Choroid plexus epithelial cell (primary cell): Measurements from ENCODE around the gene TMEM213.
"Not testable (repeated sequence)": the region's sequence is repeated elsewhere in the genome, so short reads cannot be mapped to it uniquely, and the experiment has no call there.

Experiments
- DNase-seq: peaks from one replicate; pipeline ENCODE4 v3.0.0-alpha.2; 2010; ENCODE audit warnings: low read depth
- H3K4me3 ChIP-seq: 2 replicates; pipeline ENCODE4 v1.5.1; 2011; ENCODE audit warnings: low read depth, mild to moderate bottlenecking, control low read depth, low read length, moderate library complexity
- TF ChIP-seq, protein P1 (sequence below): conservative IDR thresholded peaks from 2 replicates; pipeline ENCODE4 v1.5.1; 2011; ENCODE audit warnings: low read depth, mild to moderate bottlenecking, control low read depth, inconsistent platforms, low read length, moderate library complexity

The TMEM213 gene

GRCh38 chr7:138798836-138799235 is 1.0 kb downstream of the TMEM213 start:
- no peak overlapping the region for H3K4me3 ChIP-seq
- no peak for DNase-seq
- TF ChIP-seq, protein P1, sequence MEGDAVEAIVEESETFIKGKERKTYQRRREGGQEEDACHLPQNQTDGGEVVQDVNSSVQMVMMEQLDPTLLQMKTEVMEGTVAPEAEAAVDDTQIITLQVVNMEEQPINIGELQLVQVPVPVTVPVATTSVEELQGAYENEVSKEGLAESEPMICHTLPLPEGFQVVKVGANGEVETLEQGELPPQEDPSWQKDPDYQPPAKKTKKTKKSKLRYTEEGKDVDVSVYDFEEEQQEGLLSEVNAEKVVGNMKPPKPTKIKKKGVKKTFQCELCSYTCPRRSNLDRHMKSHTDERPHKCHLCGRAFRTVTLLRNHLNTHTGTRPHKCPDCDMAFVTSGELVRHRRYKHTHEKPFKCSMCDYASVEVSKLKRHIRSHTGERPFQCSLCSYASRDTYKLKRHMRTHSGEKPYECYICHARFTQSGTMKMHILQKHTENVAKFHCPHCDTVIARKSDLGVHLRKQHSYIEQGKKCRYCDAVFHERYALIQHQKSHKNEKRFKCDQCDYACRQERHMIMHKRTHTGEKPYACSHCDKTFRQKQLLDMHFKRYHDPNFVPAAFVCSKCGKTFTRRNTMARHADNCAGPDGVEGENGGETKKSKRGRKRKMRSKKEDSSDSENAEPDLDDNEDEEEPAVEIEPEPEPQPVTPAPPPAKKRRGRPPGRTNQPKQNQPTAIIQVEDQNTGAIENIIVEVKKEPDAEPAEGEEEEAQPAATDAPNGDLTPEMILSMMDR = no peak

- TF ChIP-seq, protein P1 = no peak
- no peak for DNase-seq
- H3K4me3 ChIP-seq = no peak overlapping the region
Observed at GRCh38 chr7:138799336-138800000, 1.7 kb downstream of the TMEM213 start.

DNA sequence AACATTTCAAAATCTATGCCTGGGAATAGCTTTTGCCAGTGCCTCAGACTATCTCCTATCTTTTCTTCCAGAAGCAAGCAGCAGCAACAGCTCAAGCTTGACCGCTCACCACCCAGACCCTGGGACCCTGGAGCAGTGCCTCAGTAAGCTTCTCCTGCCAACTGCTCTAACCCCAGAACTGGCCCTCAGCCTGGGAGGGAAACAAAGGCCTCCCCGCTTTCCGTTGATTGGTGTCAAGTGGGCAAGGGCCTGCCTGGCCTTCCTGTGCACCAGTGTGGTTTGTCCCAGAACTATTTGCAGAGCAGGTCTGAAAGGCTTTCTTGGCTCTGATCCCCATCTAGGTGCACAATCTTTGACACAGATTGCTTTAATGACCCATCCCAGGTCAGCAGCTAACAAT is 3.5 kb downstream of the TMEM213 start:
- H3K4me3 ChIP-seq = no peak overlapping the region
- TF ChIP-seq, protein P1 = no peak
- DNase-seq = no peak

GRCh38 chr7:138802706-138803105 is 4.9 kb downstream of the TMEM213 start:
- DNase-seq = no peak

DNA sequence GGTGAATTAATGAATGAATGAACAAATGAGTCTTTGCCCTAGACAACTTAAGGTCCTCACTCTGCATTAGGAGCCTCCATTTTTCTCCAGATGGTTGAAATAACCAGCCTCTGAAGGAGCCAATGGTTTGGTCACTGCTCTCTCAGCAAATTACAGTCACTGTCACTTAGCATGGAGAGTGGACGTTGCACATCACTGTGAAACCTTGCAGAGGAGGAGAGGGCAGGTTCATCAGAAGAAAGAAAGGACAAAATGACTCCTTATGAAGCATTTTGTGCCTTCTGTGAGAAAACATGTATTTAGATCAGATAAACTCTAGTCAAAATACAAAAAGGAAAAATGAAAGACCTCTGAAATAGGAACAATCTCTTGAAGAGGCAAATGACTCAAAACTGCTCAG is 6.8 kb downstream of the TMEM213 start:
- no peak overlapping the region for H3K4me3 ChIP-seq
- no peak for DNase-seq
- TF ChIP-seq, protein P1 = no peak

More at GRCh38 chr7:138802706-138803105, 4.9 kb downstream of the TMEM213 start:
- TF ChIP-seq, protein P1 = no peak
- no peak overlapping the region for H3K4me3 ChIP-seq

DNA sequence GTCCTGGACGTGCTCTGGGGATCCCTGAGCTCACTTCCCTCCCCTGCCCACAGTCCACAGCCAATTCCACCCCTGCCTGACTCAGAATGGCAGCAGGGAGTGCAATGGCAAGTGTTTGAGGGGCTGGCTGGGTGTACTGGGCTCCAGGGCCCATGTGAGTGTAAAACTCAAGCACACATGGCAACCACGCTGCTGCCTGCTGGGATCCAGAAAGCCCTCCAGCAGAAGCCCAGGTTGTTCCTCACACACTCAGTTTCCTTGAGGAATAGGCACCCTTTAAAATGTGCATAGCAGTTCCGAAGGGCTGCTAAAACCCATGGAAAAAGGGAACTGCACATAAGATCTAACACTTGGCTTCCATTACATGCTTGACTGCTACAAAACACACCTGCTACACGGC is 11.6 kb downstream of the TMEM213 start:
- H3K4me3 ChIP-seq = no peak overlapping the region
- DNase-seq = no peak
- TF ChIP-seq, protein P1 = no peak

GRCh38 chr7:138811327-138811726 is 13.5 kb downstream of the TMEM213 start:
- H3K4me3 ChIP-seq, DNase-seq: not testable (repeated sequence)
